CD8-positive, alpha-beta memory T cell (primary cell): ENCODE data around the gene CLCN7. TPM values are rescaled to one million over a fixed set of nuclear protein-coding genes. Genes with fewer than 3 reads are reported as not detected.

Experiments
- CTCF ChIA-PET: fragments of 350-600 bp; sonication (Branson Sonifier 250); formaldehyde crosslinking; loops from one replicate; lab custom pipeline; 2021; ENCODE audit warnings: antibody characterized with exemption; lab: Charles Lee
- POLR2A ChIA-PET: fragments of 350-600 bp; sonication (Branson Sonifier 250); formaldehyde crosslinking; loops from one replicate; lab custom pipeline; 2021; ENCODE audit warnings: antibody characterized with exemption; lab: Charles Lee
- DNase-seq, 5 donors: peaks; one replicate each; pipeline versions ENCODE4 v3.0.0 to v3.0.0-alpha.2; 2020 to 2022; ENCODE audit warnings: mixed read lengths in 1 of 5
- H3K27ac ChIP-seq: one replicate; pipeline ENCODE4 v1.7.0; 2013; ENCODE audit warnings: low read depth, mild to moderate bottlenecking, low read length, moderate library complexity
- H3K27me3 ChIP-seq: 2 replicates; pipeline ENCODE4 v1.7.0; 2013; ENCODE audit warnings: low read length, mild to moderate bottlenecking; ENCODE audit not compliant: insufficient read depth, poor library complexity, severe bottlenecking
- H3K36me3 ChIP-seq: 2 replicates; pipeline ENCODE4 v1.7.0; 2013; ENCODE audit warnings: mild to moderate bottlenecking, low read length, moderate library complexity; ENCODE audit not compliant: insufficient read depth
- H3K4me1 ChIP-seq: 2 replicates; pipeline ENCODE4 v1.7.0; 2013; ENCODE audit warnings: mild to moderate bottlenecking, low read length, moderate library complexity; ENCODE audit not compliant: insufficient read depth
- H3K4me3 ChIP-seq: 2 replicates; pipeline ENCODE4 v1.7.0; 2013; ENCODE audit warnings: mild to moderate bottlenecking, low read length
- H3K9me3 ChIP-seq: 2 replicates; pipeline ENCODE4 v1.7.0; 2013; ENCODE audit warnings: mild to moderate bottlenecking, low read length
- H3K27ac Mint-ChIP-seq, 8 donors: one replicate each; pipeline ENCODE4 v1.8.0; 2020 to 2021; ENCODE audit warnings: mixed read lengths in 8 of 8, mild to moderate bottlenecking in 6 of 8, inconsistent platforms in 3 of 8, moderate library complexity in 3 of 8
- H3K27me3 Mint-ChIP-seq, 2 donors: one replicate each; pipeline ENCODE4 v1.8.0; 2020 to 2021; ENCODE audit warnings: mixed read lengths in 2 of 2, mild to moderate bottlenecking in 1 of 2, moderate library complexity in 1 of 2
- H3K36me3 Mint-ChIP-seq, 3 donors: one replicate each; pipeline ENCODE4 v1.8.0; 2020 to 2021; ENCODE audit warnings: mixed read lengths in 3 of 3, inconsistent platforms in 1 of 3, mild to moderate bottlenecking in 1 of 3
- H3K4me1 Mint-ChIP-seq, 3 donors: one replicate each; pipeline ENCODE4 v1.8.0; 2020 to 2021; ENCODE audit warnings: mixed read lengths in 3 of 3, inconsistent platforms in 1 of 3, mild to moderate bottlenecking in 1 of 3
- H3K4me3 Mint-ChIP-seq, 7 donors: one replicate each; pipeline ENCODE4 v1.8.0; 2020 to 2021; ENCODE audit warnings: mixed read lengths in 7 of 7, mild to moderate bottlenecking in 6 of 7, moderate library complexity in 4 of 7, inconsistent platforms in 2 of 7
- H3K9me3 Mint-ChIP-seq, 5 donors: one replicate each; pipeline ENCODE4 v1.8.0; 2020 to 2022; ENCODE audit warnings: mixed read lengths in 5 of 5, mild to moderate bottlenecking in 3 of 5, moderate library complexity in 2 of 5, inconsistent platforms in 1 of 5
- polyA plus RNA-seq: library from polyadenylated mRNA; unstranded; fragments of 300-500 nt; fragmentation: Illumina TruSeq; gene quantifications from one replicate; pipeline ENCODE4 v1.2.3, GENCODE V29; 2021
- total RNA-seq, 2 experiments: library from RNA; stranded (reverse); gene quantifications; one replicate each; pipeline ENCODE4 v1.2.3, GENCODE V29; 2021

Gene CLCN7
- total and polyA plus RNA-seq, 3 experiments from 2014 or later, result 29.3 to 59.1 (median 52.8) TPM

DNA sequence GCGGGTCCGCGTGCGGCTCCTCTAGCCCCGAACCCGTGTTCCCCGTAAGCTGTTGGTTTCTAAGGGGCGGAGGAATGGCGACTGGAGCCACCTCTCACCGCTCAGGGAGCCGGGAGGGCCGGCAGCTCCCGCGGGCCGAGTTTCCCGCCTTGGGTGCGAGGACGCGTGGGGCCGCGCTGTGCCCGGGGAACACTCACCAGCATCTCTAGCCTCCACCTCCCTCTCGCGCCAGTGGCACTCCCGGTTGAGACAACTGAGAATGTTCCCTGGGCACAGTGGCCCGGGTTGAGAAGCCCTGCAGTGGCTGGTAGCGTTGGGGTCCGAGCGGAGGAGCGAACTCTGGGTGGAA lies 18.9 kb upstream of the CLCN7 start:
- Histone ChIP-seq H3K27ac (peak overlapping the region; percentile 83), H3K9me3 (no peaks in the 10 kb centered on the region), H3K27me3 (no peaks in the 10 kb centered on the region), H3K4me3 (peak overlapping the region; percentile 51), H3K36me3 (no peaks in the 10 kb centered on the region), H3K4me1 (peaks cover 15% of the 10 kb centered on the region)
- H3K36me3 Mint-ChIP-seq, result peaks cover 0 to 29% (median 0%) of the 10 kb centered on the region in 3 donors
- no peak for DNase-seq
- ChIA-PET POLR2A (interaction anchor here (1.1 to 2.1 kb wide), 3 partner anchors 40 to 212 kb away, joined by 3 to 6 read pairs (median 3); partner anchors contain the start of genes MAPK8IP3 and TMEM204), CTCF (no interaction called here)
- H3K27me3 Mint-ChIP-seq, result no peaks in the 10 kb centered on the region
- peak overlapping the region; percentile 86 to 97 (median 92) for H3K4me3 Mint-ChIP-seq
- peaks cover 9 to 17% (median 11%) of the 10 kb centered on the region in 3 donors for H3K4me1 Mint-ChIP-seq
- peak overlapping the region in 7 of 8 donors; percentile 23 to 91 (median 63) for H3K27ac Mint-ChIP-seq
- H3K9me3 Mint-ChIP-seq, result no peaks in the 10 kb centered on the region

GRCh38 chr16:1492923-1493745 lies 18.3 kb upstream of the CLCN7 start, which contains the start of gene TELO2:
Gene TELO2, plus strand, starts transcription at chr16:1493360. Its CDS starts 922 bp downstream, at chr16:1494282.
- DNase-seq, result peak; percentile 85 to 90 (median 88)

GRCh38 chr16:1492082-1492922 lies 17.5 kb upstream of the CLCN7 start:
- H3K27me3 Mint-ChIP-seq, result no peaks in the 10 kb centered on the region
- peaks cover 0 to 18% (median 0%) of the 10 kb centered on the region in 3 donors for H3K36me3 Mint-ChIP-seq
- CTCF ChIA-PET, result interaction anchor here (1.3 kb wide), 2 partner anchors 41 to 214 kb away, joined by 3 to 5 read pairs; partner anchors contain the start of genes MAPK8IP3 and TMEM204
- peaks cover 9 to 17% (median 10%) of the 10 kb centered on the region in 3 donors for H3K4me1 Mint-ChIP-seq
- Histone ChIP-seq H3K27me3 (no peaks in the 10 kb centered on the region), H3K36me3 (no peaks in the 10 kb centered on the region), H3K27ac (peak overlapping the region; percentile 83), H3K4me1 (peaks cover 15% of the 10 kb centered on the region), H3K9me3 (no peaks in the 10 kb centered on the region), H3K4me3 (peak overlapping the region; percentile 61)
- H3K27ac Mint-ChIP-seq, result peak overlapping the region; percentile 91 to 99 (median 98)
- POLR2A ChIA-PET, result interaction anchor here (0.5 to 2.1 kb wide), 3 partner anchors 41 to 72 kb away, joined by 3 to 6 read pairs (median 6); partner anchors contain the start of genes TMEM204 and UQCC4
- no peaks in the 10 kb centered on the region for H3K9me3 Mint-ChIP-seq
- DNase-seq, result no peak
- H3K4me3 Mint-ChIP-seq, result peak overlapping the region; percentile 86 to 97 (median 92)

More at GRCh38 chr16:1492923-1493745, 18.3 kb upstream of the CLCN7 start, which contains the start of gene TELO2:
- Histone ChIP-seq H3K4me3 (peak within 1 kb of the TSS; percentile 61), H3K27me3 (no peaks in the 10 kb centered on the region), H3K27ac (peak within 1 kb of the TSS; percentile 83), H3K36me3 (no peaks in the 10 kb centered on the region), H3K4me1 (peaks cover 15% of the 10 kb centered on the region), H3K9me3 (no peaks in the 10 kb centered on the region)
- POLR2A ChIA-PET, result interaction anchor here (1.1 to 2.1 kb wide), 4 partner anchors 40 to 213 kb away, joined by 3 to 6 read pairs (median 4); partner anchors contain the start of genes MAPK8IP3, TMEM204 and UQCC4
- Mint-ChIP-seq H3K9me3 (no peaks in the 10 kb centered on the region), H3K4me1 (peaks cover 9 to 17% (median 10%) of the 10 kb centered on the region in 3 donors), H3K36me3 (peaks cover 0 to 24% (median 0%) of the 10 kb centered on the region in 3 donors), H3K27me3 (no peaks in the 10 kb centered on the region), H3K27ac (peak within 1 kb of the TSS; percentile 91 to 99 (median 98)), H3K4me3 (peak within 1 kb of the TSS; percentile 86 to 97 (median 92))
- CTCF ChIA-PET, result interaction anchor here (1.3 kb wide), 2 partner anchors 40 to 213 kb away, joined by 3 to 5 read pairs; partner anchors contain the start of genes MAPK8IP3 and TMEM204

- Histone ChIP-seq H3K4me1 (peaks cover 15% of the 10 kb centered on the region), H3K27ac (no peak overlapping the region), H3K4me3 (no peak overlapping the region), H3K36me3 (no peaks in the 10 kb centered on the region), H3K27me3 (no peaks in the 10 kb centered on the region), H3K9me3 (no peaks in the 10 kb centered on the region)
- Mint-ChIP-seq H3K27ac (peak overlapping the region in 2 of 8 donors; percentile 14 to 48), H3K27me3 (no peaks in the 10 kb centered on the region), H3K4me3 (peak overlapping the region in 1 of 7 donors; percentile 10), H3K9me3 (no peaks in the 10 kb centered on the region), H3K36me3 (peaks cover 0 to 11% (median 0%) of the 10 kb centered on the region in 3 donors), H3K4me1 (peaks cover 9 to 17% (median 10%) of the 10 kb centered on the region in 3 donors)
- CTCF ChIA-PET, result no interaction called here
- no peak for DNase-seq
- POLR2A ChIA-PET, result interaction anchor here (0.6 kb wide), 1 partner anchor 231 kb away, joined by 6 read pairs; no protein-coding TSS in a partner anchor
Observed at GRCh38 chr16:1491327-1491726, 16.5 kb upstream of the CLCN7 start.

DNA sequence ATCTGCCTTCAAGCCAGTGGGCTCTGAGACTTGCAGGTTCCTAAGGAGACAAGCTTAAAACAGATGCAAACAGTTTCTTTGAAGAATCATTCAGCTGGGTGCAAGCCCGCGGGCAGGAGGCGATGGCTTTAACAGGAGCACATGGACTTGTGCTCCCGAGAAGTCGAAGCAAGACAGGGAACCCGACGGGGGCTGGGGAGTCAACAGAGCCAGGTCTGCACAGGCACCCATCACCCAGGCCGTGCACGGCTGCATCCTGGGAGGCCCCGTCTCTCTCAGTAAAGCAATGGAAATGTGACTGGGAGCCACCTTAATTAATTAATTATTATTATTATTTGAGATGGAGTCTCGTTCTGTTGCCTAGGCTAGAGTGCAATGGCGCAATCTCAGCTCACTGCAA lies 14.2 kb upstream of the CLCN7 start:
- no peaks in the 10 kb centered on the region for H3K36me3 ChIP-seq
- no peak overlapping the region for H3K27ac Mint-ChIP-seq
- H3K27me3 Mint-ChIP-seq, result no peaks in the 10 kb centered on the region
- no peak overlapping the region for H3K4me3 ChIP-seq
- H3K9me3 ChIP-seq, result no peaks in the 10 kb centered on the region
- H3K4me1 Mint-ChIP-seq, result peaks cover 8 to 12% (median 9%) of the 10 kb centered on the region in 3 donors
- no peaks in the 10 kb centered on the region for H3K27me3 ChIP-seq
- peaks cover 0 to 3% (median 0%) of the 10 kb centered on the region in 3 donors for H3K36me3 Mint-ChIP-seq
- peaks cover 13% of the 10 kb centered on the region for H3K4me1 ChIP-seq
- no peak overlapping the region for H3K27ac ChIP-seq
- no peak for DNase-seq
- H3K9me3 Mint-ChIP-seq, result peaks cover 0 to 2% (median 0%) of the 10 kb centered on the region in 5 donors
- no peak overlapping the region for H3K4me3 Mint-ChIP-seq
- POLR2A ChIA-PET, result interaction anchor here (0.6 kb wide), 1 partner anchor 256 kb away, joined by 3 read pairs; no protein-coding TSS in a partner anchor
- CTCF ChIA-PET, result no interaction called here

DNA sequence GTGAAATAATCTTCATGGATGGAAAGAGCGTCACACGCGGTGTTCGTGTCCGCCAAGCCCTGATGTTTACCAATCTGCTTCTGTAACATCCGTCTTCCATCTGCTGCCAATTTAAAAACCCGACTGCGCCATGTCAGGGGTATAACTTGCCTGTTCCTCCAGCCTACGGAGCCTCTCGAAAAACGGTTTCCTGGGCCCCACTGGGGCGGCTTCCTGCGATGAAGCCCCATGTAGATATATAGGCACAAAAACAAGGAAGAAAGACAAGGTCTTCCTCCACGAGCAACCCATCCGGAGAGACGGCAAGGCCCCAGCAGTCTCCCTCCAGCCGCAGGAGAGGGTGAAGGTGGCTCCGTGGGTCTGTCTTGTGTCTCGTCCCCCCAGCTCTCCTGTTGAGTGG lies 13.8 kb upstream of the CLCN7 start, which contains the start of gene PTX4:
TSS of gene PTX4 (minus strand) at position 326 of the 400 bp plus-strand sequence. CDS start at position 291, 35 bp downstream.
- H3K36me3 ChIP-seq, result no peaks in the 10 kb centered on the region
- H3K27ac ChIP-seq, result no peak within 1 kb of the TSS
- peaks cover 10% of the 10 kb centered on the region for H3K4me1 ChIP-seq
- Mint-ChIP-seq H3K4me1 (peaks cover 8 to 9% (median 8%) of the 10 kb centered on the region in 3 donors), H3K4me3 (peak within 1 kb of the TSS in 1 of 7 donors; percentile 37), H3K27me3 (peaks cover 0 to 2% of the 10 kb centered on the region in 2 donors), H3K36me3 (peaks cover 0 to 3% (median 0%) of the 10 kb centered on the region in 3 donors), H3K27ac (no peak within 1 kb of the TSS), H3K9me3 (peaks cover 0 to 2% (median 0%) of the 10 kb centered on the region in 5 donors)
- ChIA-PET CTCF (no interaction called here), POLR2A (no interaction called here)
- no peaks in the 10 kb centered on the region for H3K9me3 ChIP-seq
- no peak within 1 kb of the TSS for H3K4me3 ChIP-seq
- no peak for DNase-seq
- no peaks in the 10 kb centered on the region for H3K27me3 ChIP-seq

DNA sequence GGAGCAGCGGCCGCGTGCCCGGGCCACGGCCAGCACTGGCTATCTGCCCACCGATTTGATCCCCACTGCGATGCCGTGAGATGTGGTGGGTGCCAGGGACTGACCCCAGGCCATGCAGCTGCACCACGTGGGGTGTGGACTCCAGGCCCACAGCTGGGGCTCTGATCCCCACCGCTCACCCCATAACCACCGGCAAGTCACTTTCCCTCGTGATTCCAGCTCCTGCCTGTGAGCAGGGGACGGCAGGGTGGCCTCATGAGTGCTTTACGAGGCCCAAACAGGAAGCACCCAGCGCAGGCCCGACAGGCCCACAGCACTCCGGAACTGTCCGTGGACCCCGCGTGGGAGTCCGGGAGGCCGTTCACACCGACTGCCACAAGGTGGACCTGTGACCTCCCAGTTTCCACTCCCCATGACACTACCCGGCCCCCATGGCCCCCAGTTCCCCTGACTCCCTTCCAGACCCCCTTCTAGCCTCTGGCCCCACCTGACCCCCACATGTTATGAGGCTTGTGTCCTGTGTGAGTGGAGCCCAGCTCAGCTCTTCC lies 13.3 kb upstream of the CLCN7 start:
- Histone ChIP-seq H3K27me3 (no peaks in the 10 kb centered on the region), H3K4me1 (peaks cover 10% of the 10 kb centered on the region), H3K27ac (no peak overlapping the region), H3K36me3 (no peaks in the 10 kb centered on the region), H3K4me3 (no peak overlapping the region), H3K9me3 (no peaks in the 10 kb centered on the region)
- H3K27ac Mint-ChIP-seq, result no peak overlapping the region
- H3K27me3 Mint-ChIP-seq, result peaks cover 0 to 2% of the 10 kb centered on the region in 2 donors
- DNase-seq, result no peak
- peaks cover 0 to 3% (median 0%) of the 10 kb centered on the region in 3 donors for H3K36me3 Mint-ChIP-seq
- peaks cover 0 to 2% (median 0%) of the 10 kb centered on the region in 5 donors for H3K9me3 Mint-ChIP-seq
- ChIA-PET CTCF (no interaction called here), POLR2A (no interaction called here)
- H3K4me3 Mint-ChIP-seq, result no peak overlapping the region
- H3K4me1 Mint-ChIP-seq, result peaks cover 8 to 9% (median 8%) of the 10 kb centered on the region in 3 donors
